Common myeloid progenitor, CD34-positive (primary cell): Measurements from ENCODE around the gene GPRC5C.
"Not testable (repeated sequence)": the region's sequence is repeated elsewhere in the genome, so short reads cannot be mapped to it uniquely, and the experiment has no call there.

Experiments used
- CTCF ChIA-PET: fragments of 350-600 bp; sonication (Branson Sonifier 250); formaldehyde crosslinking; loops from one replicate; lab custom pipeline; 2021; ENCODE audit warnings: antibody characterized with exemption; lab: Charles Lee
- POLR2A ChIA-PET: fragments of 350-600 bp; sonication (Branson Sonifier 250); formaldehyde crosslinking; loops from one replicate; lab custom pipeline; 2021; ENCODE audit warnings: antibody characterized with exemption; lab: Charles Lee
- DNase-seq, 3 donors: peaks; one replicate each; pipeline versions ENCODE4 v3.0.0 to v3.0.0-alpha.2; 2013
- H3K27ac ChIP-seq, 2 experiments: 1 replicate in 1 of 2; 2 replicates in 1 of 2; pipeline ENCODE4 v1.7.0; 2013; ENCODE audit warnings: inconsistent platforms in 2 of 2, low read length in 2 of 2, mild to moderate bottlenecking in 2 of 2, low read depth in 1 of 2, moderate library complexity in 1 of 2; ENCODE audit not compliant: severe bottlenecking in 2 of 2, insufficient read depth in 1 of 2, poor library complexity in 1 of 2
- H3K27me3 ChIP-seq, 5 experiments: replicated peaks in 2 of 5; 1 replicate in 3 of 5; 2 replicates in 2 of 5; pipeline versions ENCODE4 v1.6.1 to v1.7.0; 2013; ENCODE audit warnings: low read length in 4 of 5, mild to moderate bottlenecking in 2 of 5, moderate library complexity in 2 of 5, inconsistent platforms in 1 of 5; ENCODE audit not compliant: insufficient read depth in 5 of 5, control insufficient read depth in 4 of 5
- H3K36me3 ChIP-seq, 4 experiments: 1 replicate in 2 of 4; 2 replicates in 2 of 4; pipeline versions ENCODE4 v1.6.1 to v1.7.0; 2013; ENCODE audit warnings: low read length in 3 of 4, control low read depth in 1 of 4, mild to moderate bottlenecking in 1 of 4; ENCODE audit not compliant: control insufficient read depth in 4 of 4, insufficient read depth in 4 of 4
- H3K4me1 ChIP-seq, 4 experiments: 1 replicate in 3 of 4; 2 replicates in 1 of 4; pipeline versions ENCODE4 v1.6.1 to v1.7.1; 2013; ENCODE audit warnings: low read length in 3 of 4, mild to moderate bottlenecking in 3 of 4, control low read depth in 1 of 4, inconsistent platforms in 1 of 4, moderate library complexity in 1 of 4; ENCODE audit not compliant: control insufficient read depth in 4 of 4, insufficient read depth in 4 of 4; ENCODE audit errors: control extremely low read depth in 1 of 4
- H3K4me3 ChIP-seq, 7 experiments: 1 replicate in 4 of 7; 2 replicates in 3 of 7; pipeline versions ENCODE4 v1.5.1 to v1.7.0; 2013; ENCODE audit warnings: mild to moderate bottlenecking in 7 of 7, low read length in 6 of 7, moderate library complexity in 6 of 7, inconsistent platforms in 2 of 7, low read depth in 2 of 7, control low read depth in 1 of 7; ENCODE audit not compliant: insufficient read depth in 4 of 7, control insufficient read depth in 1 of 7; ENCODE audit errors: extremely low read depth in 1 of 7
- H3K9me3 ChIP-seq, 5 experiments: 1 replicate in 4 of 5; 2 replicates in 1 of 5; pipeline versions ENCODE4 v1.6.1 to v1.7.1; 2013; ENCODE audit warnings: low read length in 4 of 5, mild to moderate bottlenecking in 2 of 5, inconsistent platforms in 1 of 5, low read depth in 1 of 5, moderate library complexity in 1 of 5; ENCODE audit not compliant: control insufficient read depth in 4 of 5, insufficient read depth in 2 of 5; ENCODE audit errors: control extremely low read depth in 1 of 5
- WGBS: methylation state at CpG from one replicate; pipeline ENCODE4 v1.1.5; 2013; ENCODE audit not compliant: insufficient coverage; 5-methylcytosine and 5-hydroxymethylcytosine counted together

The GPRC5C gene

GRCh38 chr17:74485022-74485743 lies 53.3 kb downstream of the GPRC5C start:
- Histone ChIP-seq H3K36me3 (peaks cover 5 to 71% (median 49%) of the 10 kb centered on the region in 4 experiments), H3K4me3 (no peak overlapping the region), H3K4me1 (peaks cover 0 to 2% (median 0%) of the 10 kb centered on the region in 4 experiments), H3K27me3 (no peaks in the 10 kb centered on the region), H3K27ac (no peak overlapping the region), H3K9me3 (no peaks in the 10 kb centered on the region)
- 96% methylated on average over 8 of the region's 9 CpGs for WGBS
- POLR2A ChIA-PET = interaction anchor here (0.6 kb wide), 1 partner anchor 31 kb away, joined by 4 read pairs; no protein-coding TSS in a partner anchor
- CTCF ChIA-PET = interaction anchor here (0.6 to 2.9 kb wide), 4 partner anchors 13 to 124 kb away, joined by 3 to 13 read pairs (median 3); partner anchors contain the start of gene GPR142
- DNase-seq = no peak

- Histone ChIP-seq H3K9me3 (no peaks in the 10 kb centered on the region), H3K27me3 (no peaks in the 10 kb centered on the region), H3K4me1 (peaks cover 0 to 3% (median 1%) of the 10 kb centered on the region in 4 experiments), H3K4me3 (no peak overlapping the region), H3K36me3 (peaks cover 5 to 66% (median 47%) of the 10 kb centered on the region in 4 experiments), H3K27ac (no peak overlapping the region)
- CTCF ChIA-PET = interaction anchor here (1.2 kb wide), 1 partner anchor 22 kb away, joined by 3 read pairs; no protein-coding TSS in a partner anchor
- 90% methylated on average over 4 of the region's 5 CpGs for WGBS
- no peak for DNase-seq
- POLR2A ChIA-PET = no interaction called here
Measured at GRCh38 chr17:74485841-74486240, 54.0 kb downstream of the GPRC5C start.

- POLR2A ChIA-PET = not testable (repeated sequence)
Measured at GRCh38 chr17:74488276-74488675, 56.4 kb downstream of the GPRC5C start.

GRCh38 chr17:74490716-74491115 lies 58.8 kb downstream of the GPRC5C start:
- Histone ChIP-seq H3K27me3 (no peaks in the 10 kb centered on the region), H3K27ac (no peak overlapping the region), H3K9me3 (no peaks in the 10 kb centered on the region), H3K4me3 (no peak overlapping the region), H3K36me3 (peaks cover 2 to 22% (median 8%) of the 10 kb centered on the region in 4 experiments), H3K4me1 (peaks cover 0 to 23% (median under 1%) of the 10 kb centered on the region in 4 experiments)
- ChIA-PET POLR2A (no interaction called here), CTCF (interaction anchor here (0.7 to 2.9 kb wide), 10 partner anchors 21 to 128 kb away, joined by 3 to 13 read pairs (median 4); partner anchors contain the start of gene CD300LD)
- 98% methylated on average over 5 of the region's 9 CpGs for WGBS
- no peak for DNase-seq

More at GRCh38 chr17:74488276-74488675, 56.4 kb downstream of the GPRC5C start:
- not testable (repeated sequence) for DNase-seq, H3K27me3 ChIP-seq, H3K27ac ChIP-seq, H3K9me3 ChIP-seq, H3K4me3 ChIP-seq
- CTCF ChIA-PET = interaction anchor here (0.9 to 3.0 kb wide), 4 partner anchors 9 to 286 kb away, joined by 4 to 10 read pairs (median 4); no protein-coding TSS in a partner anchor
- H3K36me3 ChIP-seq = peaks cover 2 to 44% (median 29%) of the 10 kb centered on the region in 4 experiments
- H3K4me1 ChIP-seq = peaks cover 0 to 23% (median under 1%) of the 10 kb centered on the region in 4 experiments
- WGBS = 93% methylated on average over 4 of the region's 4 CpGs

GRCh38 chr17:74491626-74492025 lies 59.7 kb downstream of the GPRC5C start:
- Histone ChIP-seq H3K27me3 (no peaks in the 10 kb centered on the region), H3K36me3 (peaks cover 0 to 13% (median 4%) of the 10 kb centered on the region in 4 experiments), H3K9me3 (no peaks in the 10 kb centered on the region), H3K4me1 (peaks cover 0 to 23% (median under 1%) of the 10 kb centered on the region in 4 experiments), H3K4me3 (no peak overlapping the region), H3K27ac (no peak overlapping the region)
- WGBS = 97% methylated on average over 5 of the region's 7 CpGs
- DNase-seq = peak in 2 of 3 donors; percentile 45 to 50
- CTCF ChIA-PET = interaction anchor here (0.6 to 2.9 kb wide), 15 partner anchors 10 to 118 kb away, joined by 3 to 13 read pairs (median 4); partner anchors contain the start of gene CD300A
- POLR2A ChIA-PET = interaction anchor here (1.2 kb wide), 1 partner anchor 33 kb away, joined by 3 read pairs; no protein-coding TSS in a partner anchor

GRCh38 chr17:74493331-74493833 lies 61.5 kb downstream of the GPRC5C start:
- Histone ChIP-seq H3K4me1 (peaks cover 0 to 29% (median 3%) of the 10 kb centered on the region in 4 experiments), H3K9me3 (no peaks in the 10 kb centered on the region), H3K4me3 (no peak overlapping the region), H3K36me3 (peaks cover 0 to 1% (median 0%) of the 10 kb centered on the region in 4 experiments), H3K27me3 (no peaks in the 10 kb centered on the region), H3K27ac (no peak overlapping the region)
- POLR2A ChIA-PET = no interaction called here
- DNase-seq = peak; percentile 68 to 81 (median 75)
- WGBS = 46% methylated on average over 10 of the region's 11 CpGs
- CTCF ChIA-PET = interaction anchor here (0.8 to 2.1 kb wide), 12 partner anchors 9 to 125 kb away, joined by 3 to 11 read pairs (median 4); partner anchors contain the start of genes CD300LB and GPR142
